GM12878 (cell line): ENCODE data around the gene MAP3K7CL. TPM values are rescaled to one million over a fixed set of nuclear protein-coding genes. Genes with fewer than 3 reads are reported as not detected.

ENCODE experiments used
- ATAC-seq: fragments of 200-7000 bp; cut with Tn5 transposase; 3 replicates; pipeline ENCODE4 v1.9.1; 2020; ENCODE audit warnings: mild to moderate bottlenecking, moderate library complexity
- BruUV-seq: library from RNA; stranded (reverse); fragments of 400-500 nt; replicated peaks from 2 replicates; lab custom pipeline; 2021; lab: Mats Ljungman, UMichigan
- CTCF ChIA-PET: fragments of 300-600 bp; sonication (Branson Sonifier 250); formaldehyde crosslinking; extraction: SDS; loops from one replicate; lab custom pipeline; 2021; ENCODE audit warnings: inconsistent platforms; lab: Yijun Ruan, JAX
- POLR2A ChIA-PET: fragments of 350-600 bp; formaldehyde crosslinking; extraction: SDS; loops from one replicate; lab custom pipeline; 2021; ENCODE audit warnings: inconsistent platforms; lab: Charles Lee
- RAD21 ChIA-PET: fragments of 300-600 bp; sonication (Branson Sonifier 250); formaldehyde crosslinking; loops from one replicate; lab custom pipeline; 2023; ENCODE audit warnings: antibody characterized with exemption; ENCODE audit not compliant: unreplicated experiment; lab: Charles Lee
- SMC1A ChIA-PET: fragments of 300-600 bp; sonication (Branson Sonifier 250); formaldehyde crosslinking; loops from one replicate; lab custom pipeline; 2023; ENCODE audit not compliant: unreplicated experiment, uncharacterized antibody; lab: Charles Lee
- DNase-seq: peaks from one replicate; pipeline ENCODE4 v3.0.0-alpha.2; 2011; ENCODE audit warnings: low read depth, low spot score
- FAIRE-seq: peaks from 3 replicates; lab custom pipeline; 2011; peaks lifted over from hg19 to GRCh38; lab: Jason Lieb, UNC
- H2AFZ ChIP-seq: 2 replicates; pipeline ENCODE4 v1.6.0; 2011; ENCODE audit warnings: low read depth, low read length, control low read depth; ENCODE audit not compliant: control insufficient read depth
- H3K27ac ChIP-seq: 2 replicates; pipeline ENCODE4 v1.5.1; 2011; ENCODE audit warnings: control low read depth; ENCODE audit not compliant: control insufficient read depth, insufficient read depth
- H3K27me3 ChIP-seq, 2 experiments: replicated peaks in 1 of 2; 2 replicates each; pipeline versions ENCODE4 v1.6.0 to v1.6.1; 2011; ENCODE audit warnings: low read length in 1 of 2; ENCODE audit not compliant: control insufficient read depth in 2 of 2, insufficient read depth in 2 of 2
- H3K36me3 ChIP-seq, 2 experiments: 2 replicates each; pipeline ENCODE4 v1.5.1; 2011; ENCODE audit warnings: low read length in 1 of 2; ENCODE audit not compliant: control insufficient read depth in 2 of 2, insufficient read depth in 2 of 2
- H3K4me1 ChIP-seq: 2 replicates; pipeline ENCODE4 v1.6.1; 2011; ENCODE audit warnings: mild to moderate bottlenecking, low read length, moderate library complexity, mixed read lengths; ENCODE audit not compliant: control insufficient read depth, insufficient read depth
- H3K4me2 ChIP-seq: 2 replicates; pipeline ENCODE4 v1.6.0; 2011; ENCODE audit warnings: control low read depth; ENCODE audit not compliant: control insufficient read depth, insufficient read depth
- H3K4me3 ChIP-seq: fragments of 200-600 bp; sonication (generic); 2 replicates; pipeline ENCODE4 v1.5.1; 2016
- H3K79me2 ChIP-seq: 2 replicates; pipeline ENCODE4 v1.6.0; 2011; ENCODE audit warnings: low read length; ENCODE audit not compliant: control insufficient read depth, insufficient read depth
- H3K9ac ChIP-seq: 2 replicates; pipeline ENCODE4 v1.8.0; 2011; ENCODE audit warnings: low read length, control low read depth, mixed read lengths; ENCODE audit not compliant: control insufficient read depth, insufficient read depth
- H3K9me3 ChIP-seq: replicated peaks from 3 replicates; pipeline ENCODE4 v1.5.1; 2011; ENCODE audit warnings: mild to moderate bottlenecking, low read length; ENCODE audit not compliant: control insufficient read depth, insufficient read depth
- H4K20me1 ChIP-seq: 2 replicates; pipeline ENCODE4 v1.6.0; 2011; ENCODE audit not compliant: control insufficient read depth, insufficient read depth
- BHLHE40 ChIP-seq, 2 experiments: fragments of 450-650 bp in 1 of 2; IDR thresholded peaks; 2 replicates each; pipeline ENCODE4 v1.6.1; 2011 to 2017; ENCODE audit warnings: low read depth in 2 of 2, borderline replicate concordance in 1 of 2, improper control_type of control experiment in 1 of 2, low read length in 1 of 2, mild to moderate bottlenecking in 1 of 2
- CBX3 ChIP-seq: fragments of 200-600 bp; sonication (generic); IDR thresholded peaks from 2 replicates; pipeline ENCODE4 v1.6.1; 2016; ENCODE audit warnings: low read depth, borderline replicate concordance
- E4F1 ChIP-seq: fragments of 450-650 bp; IDR thresholded peaks from 2 replicates; pipeline ENCODE4 v1.6.1; 2018; ENCODE audit warnings: borderline replicate concordance, mild to moderate bottlenecking; ENCODE audit not compliant: partially characterized antibody
- EP300 ChIP-seq, 2 experiments: fragments of 150-350 bp in 1 of 2; IDR thresholded peaks; 2 replicates each; pipeline ENCODE4 v1.6.1; 2011 to 2012; ENCODE audit warnings: low read depth in 2 of 2, low read length in 2 of 2, borderline replicate concordance in 1 of 2, improper control_type of control experiment in 1 of 2, inconsistent platforms in 1 of 2; ENCODE audit not compliant: control insufficient read depth in 1 of 2
- ESRRA ChIP-seq: IDR thresholded peaks from 2 replicates; pipeline ENCODE4 v1.6.1; 2012; ENCODE audit warnings: mild to moderate bottlenecking, low read length, improper control_type of control experiment
- HDGF ChIP-seq: fragments of 450-650 bp; IDR thresholded peaks from 2 replicates; pipeline ENCODE4 v1.6.1; 2016; ENCODE audit warnings: antibody characterized with exemption
- MLLT1 ChIP-seq: fragments of 450-650 bp; IDR thresholded peaks from 2 replicates; pipeline ENCODE4 v1.6.1; 2016; ENCODE audit warnings: mild to moderate bottlenecking
- MYC ChIP-seq: IDR thresholded peaks from 2 replicates; pipeline ENCODE4 v1.6.1; 2011; ENCODE audit warnings: mild to moderate bottlenecking, low read length, moderate library complexity, inconsistent platforms; ENCODE audit not compliant: insufficient read depth, insufficient replicate concordance, insufficient read length, severe bottlenecking
- NR2C2 ChIP-seq: IDR thresholded peaks from 2 replicates; pipeline ENCODE4 v1.6.1; 2011; ENCODE audit warnings: borderline replicate concordance, low read depth; ENCODE audit not compliant: control insufficient read depth, insufficient read length
- POLR2AphosphoS2 ChIP-seq: IDR thresholded peaks from 2 replicates; pipeline ENCODE4 v1.6.1; 2011; ENCODE audit warnings: low read depth, mild to moderate bottlenecking, low read length, improper control_type of control experiment, moderate library complexity
- RB1 ChIP-seq: fragments of 450-650 bp; formaldehyde crosslinking; IDR thresholded peaks from 2 replicates; pipeline ENCODE4 v1.6.1; 2017; ENCODE audit warnings: mild to moderate bottlenecking, borderline replicate concordance
- RCOR1 ChIP-seq: conservative IDR thresholded peaks from 2 replicates; pipeline ENCODE4 v1.6.1; 2012; ENCODE audit warnings: low read depth, low read length, improper control_type of control experiment
- TCF12 ChIP-seq: IDR thresholded peaks from 2 replicates; pipeline ENCODE4 v1.6.1; 2011; ENCODE audit warnings: low read depth, mild to moderate bottlenecking, low read length
- WGBS: methylation state at CpG from one replicate; pipeline ENCODE4 v1.1.6; 2016; ENCODE audit warnings: low lambda C conversion rate; ENCODE audit not compliant: insufficient replicate concordance, insufficient coverage; ENCODE audit errors: missing lambda C conversion rate; 5-methylcytosine and 5-hydroxymethylcytosine counted together
- in situ Hi-C: fragments of 300-500 bp; cut with MboI; formaldehyde crosslinking; loops from 9 replicates; pipeline ENCODE4 v1.14.3; 2018; ENCODE audit warnings: mixed read lengths
- intact Hi-C: fragments of 100-400 bp; cut with micrococcal nuclease; formaldehyde crosslinking; loops from one replicate; pipeline ENCODE4 v1.14.2; 2022; ENCODE audit not compliant: unreplicated experiment
- polyA plus RNA-seq, 11 experiments: library from polyadenylated mRNA; depleted of rRNA in 4 of 11; unstranded in 6 of 11; stranded (reverse) in 5 of 11; fragments of >200 nt; fragmentation: Nextera tagmentation in 4 of 11; fragmentation: Illumina TruSeq in 1 of 11; extraction: Ambion mirVana in 4 of 11; extraction: Trizol in 1 of 11; gene quantifications; 1 replicate in 1 of 11; 2 replicates in 10 of 11; pipeline versions ENCODE4 v1.2.1 to v1.2.3, GENCODE V29; 2011 to 2016; ENCODE audit warnings: inconsistent platforms in 2 of 11, missing spikeins in 2 of 11, low read depth in 1 of 11
- total RNA-seq, 4 experiments: library from RNA; depleted of rRNA in 3 of 4; stranded (reverse); fragments of >200 nt in 3 of 4; fragmentation: Illumina TruSeq in 1 of 4; extraction: Trizol in 1 of 4; gene quantifications; 2 replicates each; pipeline versions ENCODE4 v1.2.1 to v1.2.3, GENCODE V29; 2013 to 2021
- TF ChIP-seq, protein P1 (sequence below): IDR thresholded peaks from 2 replicates; pipeline ENCODE4 v1.6.1; 2011; ENCODE audit warnings: borderline replicate concordance, low read depth, mild to moderate bottlenecking, moderate library complexity, low read length; ENCODE audit not compliant: insufficient read depth, poor library complexity, severe bottlenecking

The MAP3K7CL gene
- total and polyA plus RNA-seq, 10 of the 15 experiments (the other 5 are each of a cell fraction or from before 2014, with no cell fraction given), result 3.2 to 19.7 (median 6.6) TPM

GRCh38 chr21:29130270-29130969 is at the start of gene MAP3K7CL (continued):
- no peak for TF ChIP-seq ESRRA
- TF ChIP-seq NR2C2, result no peak
- no peak for TF ChIP-seq TCF12
- no peak for TF ChIP-seq HDGF
- no peak for TF ChIP-seq POLR2AphosphoS2
- no peak for TF ChIP-seq RB1

DNA sequence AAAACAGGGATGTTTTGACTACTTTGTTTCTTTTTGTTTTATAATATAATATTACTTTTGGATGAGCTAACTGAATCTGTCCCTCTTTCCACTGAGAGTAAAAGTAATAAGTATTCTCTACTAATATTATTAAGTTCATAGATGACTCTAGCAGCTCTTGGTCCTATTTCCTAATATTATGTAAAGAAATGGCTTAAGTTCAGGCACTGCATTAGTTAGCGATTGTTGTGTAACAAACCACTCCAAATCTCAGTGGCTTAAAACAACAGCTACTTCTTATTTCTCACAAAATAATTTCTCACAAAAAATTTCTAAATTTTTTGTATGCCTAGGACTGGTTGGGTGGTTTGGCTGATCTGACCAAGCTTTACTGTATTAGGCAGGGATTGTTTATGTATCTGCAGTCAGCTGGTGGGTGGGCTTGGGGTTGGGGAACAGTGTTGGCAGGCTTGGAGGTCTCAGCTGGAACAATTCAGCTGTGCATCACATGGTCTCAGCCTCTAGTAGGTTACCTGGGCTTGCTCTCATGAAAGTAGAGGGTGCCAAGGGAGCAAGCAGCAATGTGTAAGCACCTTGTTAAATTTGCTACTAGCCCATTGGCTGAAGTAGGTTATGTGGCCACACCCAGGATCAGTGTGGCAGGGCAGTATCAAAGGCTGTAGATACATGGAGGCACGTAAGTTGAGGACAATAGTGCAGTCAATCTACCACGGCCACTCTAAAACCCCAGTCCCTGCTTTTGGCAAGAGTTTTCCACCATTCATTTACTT is 48.2 kb upstream of the MAP3K7CL start:
- Histone ChIP-seq H3K4me3 (no peak overlapping the region), H3K9me3 (no peaks in the 10 kb centered on the region), H3K27me3 (no peaks in the 10 kb centered on the region), H3K79me2 (peaks cover 6% of the 10 kb centered on the region), H3K27ac (no peak overlapping the region), H3K9ac (no peak overlapping the region), H3K4me2 (no peak overlapping the region), H2AFZ (no peak overlapping the region), H4K20me1 (no peaks in the 10 kb centered on the region), H3K36me3 (no peaks in the 10 kb centered on the region), H3K4me1 (peaks cover 16% of the 10 kb centered on the region)
- 92% methylated on average over 3 of the region's 3 CpGs for WGBS
- intact Hi-C loops (no loop called here), in situ Hi-C loops (loop anchor here (10.0 kb wide), 1 partner anchor 773 kb away; no protein-coding TSS in a partner anchor)
- CTCF ChIA-PET, result interaction anchor here (0.5 to 2.5 kb wide), 12 partner anchors 8 to 337 kb away, joined by 3 to 9 read pairs (median 3); partner anchors contain the start of gene CCT8
- DNase-seq, result no peak
- RAD21 ChIA-PET, result interaction anchor here (0.7 to 2.1 kb wide), 7 partner anchors 10 to 295 kb away, joined by 3 to 8 read pairs (median 3); partner anchors contain the start of gene RWDD2B
- POLR2A ChIA-PET, result interaction anchor here (1.4 to 1.8 kb wide), 3 partner anchors 9 to 218 kb away, joined by 5 to 7 read pairs (median 6); partner anchors contain the start of gene CCT8
- no TSS peak for BruUV-seq
- no peak for FAIRE-seq
- ATAC-seq, result no peak
- SMC1A ChIA-PET, result interaction anchor here (0.5 to 2.4 kb wide), 12 partner anchors 9 to 296 kb away, joined by 3 to 6 read pairs (median 4); partner anchors contain the start of gene CCT8
- TF ChIP-seq RCOR1 (no peak), E4F1 (no peak), EP300 (IDR thresholded peaks at IDR 0.05; ENCODE audit: borderline replicate concordance in 1 of 2, control insufficient read depth in 1 of 2, low read depth in 2 of 2, low read length in 2 of 2) (no peak), MLLT1 (no peak), BHLHE40 (IDR thresholded peaks at IDR 0.05; ENCODE audit: borderline replicate concordance in 1 of 2, low read depth in 2 of 2, low read length in 1 of 2) (no peak), CBX3 (no peak), MYC (no peak)
- TF ChIP-seq, protein P1, sequence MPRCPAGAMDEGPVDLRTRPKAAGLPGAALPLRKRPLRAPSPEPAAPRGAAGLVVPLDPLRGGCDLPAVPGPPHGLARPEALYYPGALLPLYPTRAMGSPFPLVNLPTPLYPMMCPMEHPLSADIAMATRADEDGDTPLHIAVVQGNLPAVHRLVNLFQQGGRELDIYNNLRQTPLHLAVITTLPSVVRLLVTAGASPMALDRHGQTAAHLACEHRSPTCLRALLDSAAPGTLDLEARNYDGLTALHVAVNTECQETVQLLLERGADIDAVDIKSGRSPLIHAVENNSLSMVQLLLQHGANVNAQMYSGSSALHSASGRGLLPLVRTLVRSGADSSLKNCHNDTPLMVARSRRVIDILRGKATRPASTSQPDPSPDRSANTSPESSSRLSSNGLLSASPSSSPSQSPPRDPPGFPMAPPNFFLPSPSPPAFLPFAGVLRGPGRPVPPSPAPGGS, result no peak
